BLaER1 treated with 17β-estradiol and CSF1 and Interleukin-3, amounts not matched to agents 10 nM and 100 nM (cell line): ENCODE data around the gene CDKAL1.
"Not testable (repeated sequence)": the region's sequence is repeated elsewhere in the genome, so short reads cannot be mapped to it uniquely, and the experiment has no call there.

Source experiments
- H3K27ac ChIP-seq, 11 experiments: shearing (Covaris generic); formaldehyde crosslinking; 2 replicates each; pipeline ENCODE4 v1.8.1; 2022
- H3K27me3 ChIP-seq, 11 experiments: shearing (Covaris generic); formaldehyde crosslinking; 2 replicates each; pipeline ENCODE4 v1.8.1; 2022
- H3K36me3 ChIP-seq, 11 experiments: shearing (Covaris generic); formaldehyde crosslinking; 2 replicates each; pipeline ENCODE4 v1.8.1; 2022
- H3K4me1 ChIP-seq, 10 experiments: shearing (Covaris generic); formaldehyde crosslinking; 2 replicates each; pipeline ENCODE4 v1.8.1; 2022
- H3K4me2 ChIP-seq, 11 experiments: shearing (Covaris generic); formaldehyde crosslinking; 2 replicates each; pipeline ENCODE4 v1.8.1; 2022
- H3K4me3 ChIP-seq, 10 experiments: shearing (Covaris generic); formaldehyde crosslinking; 2 replicates each; pipeline ENCODE4 v1.8.1; 2022
- H3K9ac ChIP-seq, 11 experiments: shearing (Covaris generic); formaldehyde crosslinking; 2 replicates each; pipeline ENCODE4 v1.8.1; 2022
- H3K9me3 ChIP-seq, 11 experiments: shearing (Covaris generic); formaldehyde crosslinking; replicated peaks in 1 of 11; 2 replicates each; pipeline ENCODE4 v1.8.1; 2022
- H4K20me1 ChIP-seq, 11 experiments: shearing (Covaris generic); formaldehyde crosslinking; 2 replicates each; pipeline ENCODE4 v1.8.1; 2022
- Cebpa-rat ChIP-seq, 11 experiments: shearing (Covaris generic); IDR thresholded peaks; 2 replicates each; pipeline ENCODE4 v1.8.1; 2022

Gene CDKAL1

DNA sequence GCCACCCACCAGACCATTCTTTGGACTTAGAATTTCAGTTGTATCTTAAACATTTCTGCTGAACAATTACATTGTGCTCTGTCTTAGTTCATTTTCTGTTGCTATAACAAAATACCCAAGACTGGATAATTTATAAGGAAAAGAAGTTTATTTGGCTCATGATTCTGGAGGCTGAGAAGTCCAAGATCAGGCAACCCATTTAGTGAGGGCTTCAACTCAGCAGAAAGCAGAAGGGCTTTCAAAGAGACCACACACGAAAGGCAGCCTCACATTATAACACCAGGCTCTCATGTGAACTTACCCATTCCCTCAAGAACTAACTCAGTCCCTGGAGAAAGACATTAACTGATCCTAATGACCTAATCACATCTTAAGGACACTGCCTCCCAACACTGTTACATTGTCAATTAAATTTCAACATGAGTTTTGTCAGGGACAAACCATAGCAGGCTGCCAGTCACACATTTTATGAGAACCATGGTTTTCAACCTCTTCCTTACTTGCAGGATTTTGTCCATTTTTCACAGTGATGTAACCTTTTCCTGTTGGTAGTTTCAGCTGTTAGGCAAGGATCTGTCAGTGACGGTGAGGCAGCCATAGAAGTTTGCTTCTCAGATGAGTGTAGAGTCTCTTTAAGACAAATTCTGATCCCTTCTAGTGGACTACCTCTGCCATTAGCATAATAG lies 659.7 kb downstream of the CDKAL1 start:
- H3K4me2 ChIP-seq = peak overlapping the region in 1 of 11 experiments; percentile 5; a peak in 1 of 22 replicates
- H3K4me1 ChIP-seq = peaks cover 22 to 44% (median 40%) of the 10 kb centered on the region in 10 experiments
- no peaks in the 10 kb centered on the region for H3K27me3 ChIP-seq
- H3K9ac ChIP-seq = no peak overlapping the region
- no peaks in the 10 kb centered on the region for H4K20me1 ChIP-seq
- H3K36me3 ChIP-seq = peaks cover 0 to 8% (median 0%) of the 10 kb centered on the region in 11 experiments; a peak in 1 of 22 replicates
- H3K9me3 ChIP-seq = peaks cover 8 to 23% (median 14%) of the 10 kb centered on the region in 11 experiments; a peak in 18 of 22 replicates
- no peak for TF ChIP-seq Cebpa-rat (IDR thresholded peaks at IDR 0.05)
- H3K4me3 ChIP-seq = no peak overlapping the region
- no peak overlapping the region for H3K27ac ChIP-seq

DNA sequence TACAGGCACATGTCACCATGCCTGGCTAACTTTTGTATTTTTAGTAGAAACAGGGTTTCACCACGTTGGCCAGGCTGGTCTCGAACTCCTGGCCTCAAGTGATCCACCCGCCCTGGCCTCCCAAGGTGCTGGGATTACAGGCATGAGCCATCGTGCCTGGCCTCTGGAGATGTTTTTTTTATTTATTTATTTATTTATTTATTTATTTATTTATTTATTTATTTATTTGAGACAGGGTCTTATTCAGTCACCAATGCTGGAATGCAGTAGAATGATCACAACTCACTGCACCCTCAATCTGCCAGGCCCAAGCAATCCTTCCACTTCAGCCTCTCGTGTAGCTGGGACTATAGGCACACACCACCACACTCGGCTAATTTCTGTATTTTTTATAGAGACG lies 661.0 kb downstream of the CDKAL1 start:
- H3K9me3 ChIP-seq = peaks cover 8 to 23% (median 14%) of the 10 kb centered on the region in 11 experiments; a peak in 18 of 22 replicates
- peaks cover 21 to 44% (median 40%) of the 10 kb centered on the region in 10 experiments for H3K4me1 ChIP-seq
- H3K4me3 ChIP-seq, H3K27ac ChIP-seq, H4K20me1 ChIP-seq, H3K9ac ChIP-seq, H3K27me3 ChIP-seq, H3K36me3 ChIP-seq: not testable (repeated sequence)
- 0 out of 22 replicates have a peak overlapping the region, but pooled peaks of 2 of the 11 experiments have one; percentile 5 to 12 for H3K4me2 ChIP-seq

DNA sequence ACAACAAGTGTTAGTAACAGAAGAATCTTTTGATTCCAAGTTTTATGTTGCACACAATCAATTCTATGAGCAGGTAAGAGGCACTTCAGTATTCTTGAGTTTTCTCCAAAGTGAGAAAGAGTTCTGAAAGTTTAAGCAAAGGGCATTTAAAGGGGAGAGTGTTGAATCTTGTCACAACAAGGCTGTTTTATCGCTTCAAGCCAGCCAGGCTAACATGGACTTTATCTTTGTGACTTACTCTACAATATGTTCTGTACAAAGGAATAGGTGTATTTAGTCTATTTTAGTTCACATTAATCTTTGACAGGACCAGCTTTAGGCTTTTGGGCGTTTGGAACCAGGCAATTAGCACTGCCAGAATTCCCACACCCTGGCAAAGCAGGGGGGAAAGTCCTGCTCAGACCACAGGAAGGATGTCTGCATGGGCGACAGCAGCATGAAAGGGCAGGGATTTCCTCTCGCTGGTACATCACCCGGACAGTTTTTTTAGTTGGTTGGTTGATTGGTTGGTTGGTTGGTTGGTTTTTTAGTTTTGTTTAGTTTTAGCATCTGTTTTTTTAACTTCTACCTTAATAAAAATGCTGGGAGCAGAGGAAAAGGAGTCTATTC lies 663.9 kb downstream of the CDKAL1 start:
- peaks cover 0 to 20% (median 3%) of the 10 kb centered on the region in 11 experiments; a peak in 7 of 22 replicates for H3K36me3 ChIP-seq
- peak overlapping the region in 1 of 11 experiments; percentile 11; a peak in 1 of 22 replicates for H3K27ac ChIP-seq
- peaks cover 3 to 15% (median 11%) of the 10 kb centered on the region in 11 experiments; a peak in 18 of 22 replicates for H3K9me3 ChIP-seq
- H4K20me1 ChIP-seq = no peaks in the 10 kb centered on the region
- H3K9ac ChIP-seq = no peak overlapping the region
- peaks cover 7 to 42% (median 31%) of the 10 kb centered on the region in 10 experiments for H3K4me1 ChIP-seq
- no peak for TF ChIP-seq Cebpa-rat (IDR thresholded peaks at IDR 0.05)
- no peak overlapping the region for H3K4me3 ChIP-seq
- no peaks in the 10 kb centered on the region for H3K27me3 ChIP-seq
- peak overlapping the region; percentile 31 to 86 (median 72); a peak in 21 of 22 replicates for H3K4me2 ChIP-seq

DNA sequence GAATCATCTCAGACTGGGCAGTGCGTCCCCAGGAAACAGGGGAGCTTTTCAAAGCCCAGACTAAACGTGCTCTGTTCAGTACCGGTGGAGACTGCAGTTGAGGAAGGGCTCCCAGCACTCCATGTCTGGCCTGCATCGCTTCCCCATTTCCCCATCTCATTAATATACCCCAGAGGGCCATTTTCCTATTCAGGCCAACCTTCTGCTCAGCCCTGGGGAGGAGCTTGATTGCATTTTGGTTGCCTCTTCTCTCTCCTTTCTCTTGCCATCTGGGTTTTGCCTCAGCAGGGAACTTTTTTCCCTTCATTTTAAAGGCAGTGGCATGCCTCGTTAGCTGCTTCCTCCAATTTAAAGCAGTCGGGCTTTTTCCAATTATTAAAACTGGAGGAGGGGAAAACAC lies 665.0 kb downstream of the CDKAL1 start:
- no peak overlapping the region for H3K4me3 ChIP-seq
- no peak for TF ChIP-seq Cebpa-rat (IDR thresholded peaks at IDR 0.05)
- H3K36me3 ChIP-seq = peaks cover 0 to 13% (median 2%) of the 10 kb centered on the region in 11 experiments; a peak in 7 of 22 replicates
- H4K20me1 ChIP-seq = no peaks in the 10 kb centered on the region
- peaks cover 7 to 42% (median 31%) of the 10 kb centered on the region in 10 experiments for H3K4me1 ChIP-seq
- H3K27me3 ChIP-seq = no peaks in the 10 kb centered on the region
- H3K27ac ChIP-seq = no peak overlapping the region; a peak in 1 of 22 replicates
- H3K4me2 ChIP-seq = peak overlapping the region in 10 of 11 experiments; percentile 45 to 86 (median 72); a peak in 20 of 22 replicates
- peaks cover 0 to 7% (median under 1%) of the 10 kb centered on the region in 11 experiments; a peak in 7 of 22 replicates for H3K9me3 ChIP-seq
- no peak overlapping the region for H3K9ac ChIP-seq

DNA sequence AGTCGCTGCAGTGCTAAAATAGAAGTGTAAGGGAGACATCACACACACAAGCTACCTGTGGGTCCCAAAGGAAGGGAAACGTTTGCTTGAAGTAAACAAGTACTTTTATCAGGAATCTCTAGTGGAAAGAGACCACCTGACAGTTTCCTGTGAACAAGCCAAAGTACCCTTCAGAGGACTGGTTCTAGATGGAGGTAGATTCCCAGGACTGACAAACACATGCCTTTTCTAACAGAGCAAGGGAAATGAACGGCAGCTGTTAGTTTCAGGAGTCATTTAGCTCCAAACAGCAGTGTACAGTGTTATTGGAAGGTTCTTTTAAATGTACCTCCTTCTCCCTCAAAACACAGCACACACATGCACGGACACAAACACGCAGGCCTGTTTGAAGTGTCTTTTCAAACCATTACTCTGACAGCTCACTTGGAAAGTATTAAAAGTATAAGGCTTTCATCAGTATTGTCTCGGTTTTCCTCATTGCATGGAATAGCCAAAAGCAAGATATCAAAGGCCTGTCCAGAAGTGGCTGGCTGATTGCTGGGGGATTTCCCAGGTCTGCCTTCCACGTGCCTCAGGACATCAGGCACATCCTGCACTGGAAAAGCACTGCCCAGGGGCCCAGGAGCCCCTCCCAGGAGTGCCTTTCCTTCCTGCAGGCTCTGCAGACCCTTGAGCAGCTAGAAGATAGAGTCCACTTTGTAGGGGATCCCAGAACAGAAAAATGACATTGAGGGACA lies 666.0 kb downstream of the CDKAL1 start:
- Histone ChIP-seq H4K20me1 (no peaks in the 10 kb centered on the region), H3K4me1 (peaks cover 7 to 42% (median 30%) of the 10 kb centered on the region in 10 experiments), H3K36me3 (peaks cover 0 to 22% (median 8%) of the 10 kb centered on the region in 11 experiments; a peak in 14 of 22 replicates), H3K27ac (no peak overlapping the region), H3K4me3 (no peak overlapping the region), H3K4me2 (peak overlapping the region in 8 of 11 experiments; percentile 4 to 85 (median 68); a peak in 9 of 22 replicates), H3K9ac (no peak overlapping the region), H3K9me3 (peaks cover 5 to 12% (median 9%) of the 10 kb centered on the region in 11 experiments; a peak in 16 of 22 replicates), H3K27me3 (no peaks in the 10 kb centered on the region)
- TF ChIP-seq Cebpa-rat (IDR thresholded peaks at IDR 0.05) = no peak

DNA sequence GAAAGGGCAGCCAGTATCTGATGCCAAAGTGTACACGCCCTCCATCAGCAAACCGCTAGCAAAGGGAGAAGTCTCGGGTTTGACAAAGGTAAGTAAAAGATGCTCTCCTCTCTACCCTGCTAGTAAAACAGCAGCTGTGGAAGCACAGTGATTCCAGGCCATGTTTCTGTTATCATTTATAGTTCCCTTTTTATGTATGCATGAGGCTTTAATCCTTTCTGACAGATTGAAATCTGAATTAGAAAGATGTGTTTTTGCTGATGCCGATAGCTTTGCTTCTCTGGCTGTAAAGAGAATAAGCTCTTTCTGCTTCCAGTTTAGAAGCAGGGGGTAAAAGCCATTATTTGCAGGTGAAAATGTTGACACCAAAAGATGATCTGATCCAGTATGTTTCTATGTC lies 666.9 kb downstream of the CDKAL1 start:
- Histone ChIP-seq H4K20me1 (no peaks in the 10 kb centered on the region), H3K36me3 (peaks cover 0 to 29% (median 8%) of the 10 kb centered on the region in 11 experiments; a peak in 14 of 22 replicates), H3K4me1 (peaks cover 7 to 42% (median 30%) of the 10 kb centered on the region in 10 experiments), H3K27me3 (no peaks in the 10 kb centered on the region), H3K27ac (no peak overlapping the region), H3K9me3 (peaks cover 6 to 18% (median 12%) of the 10 kb centered on the region in 11 experiments; a peak in 17 of 22 replicates), H3K4me3 (no peak overlapping the region), H3K4me2 (no peak overlapping the region), H3K9ac (no peak overlapping the region)
- TF ChIP-seq Cebpa-rat (IDR thresholded peaks at IDR 0.05) = no peak

DNA sequence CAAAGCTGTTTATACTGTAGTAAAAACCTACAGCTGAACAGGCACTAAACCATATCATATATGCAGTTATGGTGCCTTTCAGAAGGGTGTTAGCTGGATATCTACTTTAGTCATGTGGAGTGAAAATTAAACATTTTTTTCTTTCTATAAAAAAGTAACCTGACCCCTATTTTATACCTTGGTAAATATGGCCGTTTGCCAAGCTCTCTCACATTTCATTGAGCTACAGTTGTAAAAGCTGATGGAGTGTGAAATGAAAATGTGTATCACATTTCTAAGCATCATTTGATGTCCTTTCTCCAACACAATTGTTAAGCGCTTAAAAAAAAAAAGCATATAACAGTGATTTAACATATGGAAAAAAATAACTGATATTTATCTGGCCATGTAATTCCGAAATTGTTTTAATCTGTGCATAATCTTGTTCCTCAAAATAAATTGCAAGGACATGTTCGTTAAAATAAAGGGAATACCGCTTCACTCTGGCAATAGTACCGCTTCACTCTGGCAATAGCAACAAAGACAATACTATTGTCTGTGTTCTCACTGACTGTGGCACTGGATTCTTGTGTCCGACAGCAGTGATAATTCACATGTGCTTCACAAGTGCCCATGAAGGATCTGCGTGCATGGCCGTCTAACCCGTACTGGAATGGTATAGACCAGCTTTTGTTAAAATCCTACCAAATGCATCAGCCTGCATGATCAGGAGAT lies 667.5 kb downstream of the CDKAL1 start:
- Histone ChIP-seq H3K27ac (no peak overlapping the region), H3K4me1 (peaks cover 7 to 42% (median 30%) of the 10 kb centered on the region in 10 experiments), H3K36me3 (peaks cover 0 to 33% (median 8%) of the 10 kb centered on the region in 11 experiments; a peak in 14 of 22 replicates), H3K4me2 (no peak overlapping the region), H3K9ac (no peak overlapping the region), H3K9me3 (peaks cover 6 to 18% (median 12%) of the 10 kb centered on the region in 11 experiments; a peak in 17 of 22 replicates), H3K4me3 (no peak overlapping the region), H4K20me1 (no peaks in the 10 kb centered on the region), H3K27me3 (no peaks in the 10 kb centered on the region)
- no peak for TF ChIP-seq Cebpa-rat (IDR thresholded peaks at IDR 0.05)

DNA sequence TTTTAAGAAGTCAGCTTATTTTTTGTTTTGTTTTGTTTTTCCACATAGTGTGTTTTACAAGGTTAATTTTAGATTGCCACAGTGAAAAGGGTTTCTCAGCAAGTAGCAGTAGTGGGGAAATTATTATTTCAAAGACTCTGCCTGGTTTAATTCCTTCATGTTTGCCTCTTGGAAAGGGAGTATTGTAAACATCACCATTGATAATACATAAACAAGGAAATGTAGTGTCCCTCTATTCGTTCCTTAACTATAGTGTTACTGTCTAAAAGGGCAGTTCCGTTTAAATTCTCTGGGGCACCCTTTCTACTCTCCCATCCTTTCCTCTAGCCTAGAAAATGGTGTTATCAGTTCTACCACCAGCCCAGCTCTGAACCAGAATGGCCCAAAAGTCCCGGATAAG lies 668.3 kb downstream of the CDKAL1 start:
- Histone ChIP-seq H3K9ac (no peak overlapping the region), H3K4me2 (no peak overlapping the region), H3K4me3 (no peak overlapping the region), H4K20me1 (no peaks in the 10 kb centered on the region), H3K27ac (no peak overlapping the region), H3K36me3 (peaks cover 0 to 39% (median 8%) of the 10 kb centered on the region in 11 experiments; a peak in 14 of 22 replicates), H3K27me3 (no peaks in the 10 kb centered on the region), H3K4me1 (peaks cover 7 to 42% (median 30%) of the 10 kb centered on the region in 10 experiments), H3K9me3 (peaks cover 6 to 18% (median 12%) of the 10 kb centered on the region in 11 experiments; a peak in 17 of 22 replicates)
- TF ChIP-seq Cebpa-rat (IDR thresholded peaks at IDR 0.05) = no peak
